ENCODE measurements around the gene GRID1.

- no peak for TF ChIP-seq CTCF (IDR thresholded peaks at IDR 0.05)
- TF ChIP-seq ZFX (IDR thresholded peaks at IDR 0.05; ENCODE audit: borderline replicate concordance) = no peak
Measured at GRCh38 chr10:85971494-85971893, 395.1 kb downstream of the GRID1 start.

Data from 22Rv1 (cell line).